HepG2 (cell line): ENCODE results near the gene COQ7. TPM values are rescaled to one million over a fixed set of nuclear protein-coding genes. Genes with fewer than 3 reads are reported as not detected.
A peak's percentile ranks its signal among the peaks of the same experiment; 100 is the strongest.

Experiments
- CBX2 ChIP-seq, 2 experiments: fragments of 200-600 bp in 1 of 2; sonication (generic); formaldehyde crosslinking in 1 of 2; IDR thresholded peaks; 2 replicates each; pipeline versions ENCODE4 v1.7.0 to v1.8.1; 2018 to 2022; ENCODE audit warnings: low read depth in 2 of 2, low read length in 1 of 2, mild to moderate bottlenecking in 1 of 2, missing genetic modification reagents in 1 of 2
- HNRNPLL ChIP-seq: fragments of 200-400 bp; formaldehyde crosslinking; IDR thresholded peaks from 2 replicates; pipeline ENCODE4 v1.6.1; 2017; ENCODE audit warnings: mild to moderate bottlenecking, low read depth, low read length; ENCODE audit not compliant: poor library complexity, severe bottlenecking
- JUND ChIP-seq: sonication (generic); formaldehyde crosslinking; IDR thresholded peaks from 2 replicates; pipeline ENCODE4 v1.8.0; 2022; ENCODE audit warnings: mild to moderate bottlenecking, missing genetic modification reagents
- NCOR1 ChIP-seq: fragments of 200-600 bp; sonication (generic); IDR thresholded peaks from 2 replicates; pipeline ENCODE4 v1.7.0; 2017; ENCODE audit warnings: antibody characterized with exemption, low read length, borderline replicate concordance
- POLR2A ChIP-seq, 2 experiments: IDR thresholded peaks; 2 replicates each; pipeline ENCODE4 v1.6.1; 2011; ENCODE audit warnings: low read depth in 2 of 2, low read length in 2 of 2, mild to moderate bottlenecking in 1 of 2, moderate library complexity in 1 of 2; ENCODE audit not compliant: insufficient read depth in 1 of 2
- RELA ChIP-seq: sonication (generic); formaldehyde crosslinking; IDR thresholded peaks from 2 replicates; pipeline ENCODE4 v1.4.0; 2020; ENCODE audit warnings: missing genetic modification reagents
- REPIN1 ChIP-seq: sonication (generic); formaldehyde crosslinking; IDR thresholded peaks from 2 replicates; pipeline ENCODE4 v1.8.0; 2022; ENCODE audit warnings: missing genetic modification reagents, low read depth, mild to moderate bottlenecking, borderline replicate concordance
- SAFB2 ChIP-seq: sonication (generic); formaldehyde crosslinking; IDR thresholded peaks from 2 replicates; pipeline ENCODE4 v1.5.1; 2020; ENCODE audit warnings: missing genetic modification reagents, low read depth, mild to moderate bottlenecking, borderline replicate concordance
- SALL1 ChIP-seq: sonication (generic); formaldehyde crosslinking; IDR thresholded peaks from 2 replicates; pipeline ENCODE4 v1.8.0; 2022; ENCODE audit warnings: mild to moderate bottlenecking, missing genetic modification reagents
- STAG1 ChIP-seq: sonication (generic); formaldehyde crosslinking; IDR thresholded peaks from 2 replicates; pipeline ENCODE4 v1.4.0; 2020; ENCODE audit warnings: missing genetic modification reagents
- ZNF33A ChIP-seq: sonication (generic); formaldehyde crosslinking; IDR thresholded peaks from 2 replicates; pipeline ENCODE4 v1.5.1; 2020; ENCODE audit warnings: missing genetic modification reagents, mild to moderate bottlenecking, moderate library complexity, borderline replicate concordance
- ZNF572 ChIP-seq: sonication (generic); formaldehyde crosslinking; IDR thresholded peaks from 2 replicates; pipeline ENCODE4 v1.5.1; 2020; ENCODE audit warnings: mild to moderate bottlenecking, missing genetic modification reagents
- ZNF737 ChIP-seq: sonication (generic); formaldehyde crosslinking; IDR thresholded peaks from 2 replicates; pipeline ENCODE4 v1.5.0; 2020; ENCODE audit warnings: missing genetic modification reagents, mild to moderate bottlenecking, borderline replicate concordance
- ZNF841 ChIP-seq: sonication (generic); formaldehyde crosslinking; IDR thresholded peaks from 2 replicates; pipeline ENCODE4 v1.8.1; 2023; ENCODE audit warnings: missing genetic modification reagents, borderline replicate concordance
- polyA plus RNA-seq, 8 experiments: library from polyadenylated mRNA; depleted of rRNA in 3 of 8; stranded (reverse) in 7 of 8; unstranded in 1 of 8; fragments of >200 nt; fragmentation: Illumina TruSeq in 4 of 8; extraction: Trizol in 4 of 8; gene quantifications; 2 replicates each; pipeline versions ENCODE4 v1.2.1 to v1.2.3, GENCODE V29; 2011 to 2016; ENCODE audit warnings: low read depth in 4 of 8, missing spikeins in 1 of 8, mixed read lengths in 1 of 8; ENCODE audit not compliant: insufficient read depth in 1 of 8
- total RNA-seq, 5 experiments: library from RNA; depleted of rRNA; stranded (reverse); fragments of >200 nt; fragmentation: Illumina TruSeq; extraction: Trizol; gene quantifications; 2 replicates each; pipeline ENCODE4 v1.2.3, GENCODE V29; 2016; ENCODE audit warnings: low read depth in 1 of 5
- TF ChIP-seq, protein P1 (sequence below): sonication (generic); formaldehyde crosslinking; IDR thresholded peaks from 2 replicates; pipeline ENCODE4 v1.5.1; 2020; ENCODE audit warnings: missing genetic modification reagents, mild to moderate bottlenecking, borderline replicate concordance
- TF ChIP-seq, protein P2 (sequence below): sonication (generic); formaldehyde crosslinking; IDR thresholded peaks from 2 replicates; pipeline ENCODE4 v1.8.1; 2023; ENCODE audit warnings: mild to moderate bottlenecking, moderate library complexity, missing genetic modification reagents
- TF ChIP-seq, protein P3 (sequence below): sonication (generic); formaldehyde crosslinking; IDR thresholded peaks from 2 replicates; pipeline ENCODE4 v1.4.0; 2020; ENCODE audit warnings: missing genetic modification reagents, borderline replicate concordance
- TF ChIP-seq, protein P4 (sequence below): sonication (generic); formaldehyde crosslinking; IDR thresholded peaks from 2 replicates; pipeline ENCODE4 v1.5.0; 2020; ENCODE audit warnings: mild to moderate bottlenecking, missing genetic modification reagents

Gene COQ7
- total and polyA plus RNA-seq, 2 of the 13 experiments (the other 11 are each of a cell fraction or from before 2014, with no cell fraction given): 20.1 to 45.7 TPM

DNA sequence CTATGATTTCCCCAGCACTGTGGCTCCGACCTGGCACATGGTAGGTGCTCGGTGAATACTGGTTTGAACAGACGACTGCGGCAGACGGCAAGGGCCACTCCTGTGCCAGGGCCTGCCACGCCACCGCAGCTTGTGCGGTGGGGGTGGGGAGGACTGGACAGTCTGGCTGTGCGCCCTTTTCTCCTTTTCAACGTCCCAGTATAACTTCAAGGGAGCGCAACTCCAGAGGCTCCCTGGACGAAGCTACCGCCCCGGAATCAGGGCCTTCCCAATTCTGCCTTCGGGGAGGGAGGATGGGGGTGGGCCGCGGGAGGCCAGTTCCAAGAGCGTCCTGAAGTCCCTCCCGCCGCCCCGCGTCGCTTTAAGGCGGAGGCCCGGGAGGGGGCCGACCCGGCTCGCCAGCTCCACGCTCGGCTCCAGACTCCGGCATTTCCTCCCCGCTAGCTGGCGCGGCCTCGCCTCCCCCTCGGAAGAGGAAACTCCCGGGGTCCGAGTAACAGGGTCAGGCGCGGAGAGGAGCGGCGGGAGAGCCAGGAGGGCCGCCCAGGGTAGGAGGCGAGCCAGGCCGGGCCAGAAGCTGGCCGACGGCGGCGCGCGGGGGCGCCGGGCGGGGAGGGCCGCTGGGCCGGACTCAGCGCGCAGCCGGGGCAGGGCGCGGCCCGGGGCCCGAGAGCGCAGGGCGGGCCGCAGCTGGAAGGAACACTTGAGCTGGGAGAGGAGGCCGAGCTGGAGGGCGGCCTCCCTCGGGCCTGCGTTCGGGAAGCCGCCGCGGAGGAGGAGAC lies 46.4 kb downstream of the COQ7 start, which contains the start of gene ITPRIPL2 (continued):
- TF ChIP-seq CBX2 (IDR thresholded peaks at IDR 0.05; ENCODE audit: low read depth, low read length) (no peak), CBX2 (CRISPR knock-in tag; IDR thresholded peaks at IDR 0.05; ENCODE audit: low read depth) (no peak), REPIN1 (CRISPR knock-in tag) (0 out of 2 replicates have a peak, but pooled peaks have one; percentile 32), NCOR1 (no peak), ZNF841 (CRISPR knock-in tag) (no peak), SAFB2 (CRISPR knock-in tag) (peak; percentile 20), JUND (CRISPR knock-in tag) (no peak; the same call in 1 of the 2 replicates), POLR2A (IDR thresholded peaks at IDR 0.05; ENCODE audit: insufficient read depth in 1 of 2, low read depth in 2 of 2, low read length in 2 of 2) (peak; percentile 77 to 79), SALL1 (CRISPR knock-in tag) (peak; percentile 72), STAG1 (CRISPR knock-in tag) (no peak; the same call in 1 of the 2 replicates), ZNF572 (CRISPR knock-in tag) (peak; percentile 70; the same call in 1 of the 2 replicates), ZNF33A (CRISPR knock-in tag) (no peak; the same call in 1 of the 2 replicates), ZNF737 (CRISPR knock-in tag) (no peak), HNRNPLL (peak; percentile 63), RELA (CRISPR knock-in tag) (no peak)
- TF ChIP-seq, protein P1, sequence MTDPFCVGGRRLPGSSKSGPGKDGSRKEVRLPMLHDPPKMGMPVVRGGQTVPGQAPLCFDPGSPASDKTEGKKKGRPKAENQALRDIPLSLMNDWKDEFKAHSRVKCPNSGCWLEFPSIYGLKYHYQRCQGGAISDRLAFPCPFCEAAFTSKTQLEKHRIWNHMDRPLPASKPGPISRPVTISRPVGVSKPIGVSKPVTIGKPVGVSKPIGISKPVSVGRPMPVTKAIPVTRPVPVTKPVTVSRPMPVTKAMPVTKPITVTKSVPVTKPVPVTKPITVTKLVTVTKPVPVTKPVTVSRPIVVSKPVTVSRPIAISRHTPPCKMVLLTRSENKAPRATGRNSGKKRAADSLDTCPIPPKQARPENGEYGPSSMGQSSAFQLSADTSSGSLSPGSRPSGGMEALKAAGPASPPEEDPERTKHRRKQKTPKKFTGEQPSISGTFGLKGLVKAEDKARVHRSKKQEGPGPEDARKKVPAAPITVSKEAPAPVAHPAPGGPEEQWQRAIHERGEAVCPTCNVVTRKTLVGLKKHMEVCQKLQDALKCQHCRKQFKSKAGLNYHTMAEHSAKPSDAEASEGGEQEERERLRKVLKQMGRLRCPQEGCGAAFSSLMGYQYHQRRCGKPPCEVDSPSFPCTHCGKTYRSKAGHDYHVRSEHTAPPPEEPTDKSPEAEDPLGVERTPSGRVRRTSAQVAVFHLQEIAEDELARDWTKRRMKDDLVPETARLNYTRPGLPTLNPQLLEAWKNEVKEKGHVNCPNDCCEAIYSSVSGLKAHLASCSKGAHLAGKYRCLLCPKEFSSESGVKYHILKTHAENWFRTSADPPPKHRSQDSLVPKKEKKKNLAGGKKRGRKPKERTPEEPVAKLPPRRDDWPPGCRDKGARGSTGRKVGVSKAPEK (CRISPR knock-in tag): peak; percentile 96; the same call in 1 of the 2 replicates
- TF ChIP-seq, protein P2, sequence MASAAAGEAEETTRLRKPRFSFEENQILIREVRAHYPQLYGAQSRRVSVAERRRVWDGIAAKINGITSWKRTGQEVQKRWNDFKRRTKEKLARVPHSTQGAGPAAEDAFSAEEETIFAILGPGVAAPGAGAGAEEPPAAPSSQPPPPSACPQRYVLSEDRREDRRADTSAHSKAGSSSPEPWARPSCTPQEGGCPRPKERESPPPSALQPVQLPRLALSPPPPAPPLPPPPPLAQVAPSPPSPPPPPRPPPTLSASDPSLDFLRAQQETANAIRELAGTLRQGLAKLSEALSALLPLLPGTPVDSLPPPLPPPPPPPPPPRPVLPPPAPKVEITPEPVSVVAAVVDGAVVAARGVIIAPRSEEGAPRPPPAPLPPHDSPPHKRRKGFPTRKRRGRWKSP (CRISPR knock-in tag): peak; percentile 68
- TF ChIP-seq, protein P3, sequence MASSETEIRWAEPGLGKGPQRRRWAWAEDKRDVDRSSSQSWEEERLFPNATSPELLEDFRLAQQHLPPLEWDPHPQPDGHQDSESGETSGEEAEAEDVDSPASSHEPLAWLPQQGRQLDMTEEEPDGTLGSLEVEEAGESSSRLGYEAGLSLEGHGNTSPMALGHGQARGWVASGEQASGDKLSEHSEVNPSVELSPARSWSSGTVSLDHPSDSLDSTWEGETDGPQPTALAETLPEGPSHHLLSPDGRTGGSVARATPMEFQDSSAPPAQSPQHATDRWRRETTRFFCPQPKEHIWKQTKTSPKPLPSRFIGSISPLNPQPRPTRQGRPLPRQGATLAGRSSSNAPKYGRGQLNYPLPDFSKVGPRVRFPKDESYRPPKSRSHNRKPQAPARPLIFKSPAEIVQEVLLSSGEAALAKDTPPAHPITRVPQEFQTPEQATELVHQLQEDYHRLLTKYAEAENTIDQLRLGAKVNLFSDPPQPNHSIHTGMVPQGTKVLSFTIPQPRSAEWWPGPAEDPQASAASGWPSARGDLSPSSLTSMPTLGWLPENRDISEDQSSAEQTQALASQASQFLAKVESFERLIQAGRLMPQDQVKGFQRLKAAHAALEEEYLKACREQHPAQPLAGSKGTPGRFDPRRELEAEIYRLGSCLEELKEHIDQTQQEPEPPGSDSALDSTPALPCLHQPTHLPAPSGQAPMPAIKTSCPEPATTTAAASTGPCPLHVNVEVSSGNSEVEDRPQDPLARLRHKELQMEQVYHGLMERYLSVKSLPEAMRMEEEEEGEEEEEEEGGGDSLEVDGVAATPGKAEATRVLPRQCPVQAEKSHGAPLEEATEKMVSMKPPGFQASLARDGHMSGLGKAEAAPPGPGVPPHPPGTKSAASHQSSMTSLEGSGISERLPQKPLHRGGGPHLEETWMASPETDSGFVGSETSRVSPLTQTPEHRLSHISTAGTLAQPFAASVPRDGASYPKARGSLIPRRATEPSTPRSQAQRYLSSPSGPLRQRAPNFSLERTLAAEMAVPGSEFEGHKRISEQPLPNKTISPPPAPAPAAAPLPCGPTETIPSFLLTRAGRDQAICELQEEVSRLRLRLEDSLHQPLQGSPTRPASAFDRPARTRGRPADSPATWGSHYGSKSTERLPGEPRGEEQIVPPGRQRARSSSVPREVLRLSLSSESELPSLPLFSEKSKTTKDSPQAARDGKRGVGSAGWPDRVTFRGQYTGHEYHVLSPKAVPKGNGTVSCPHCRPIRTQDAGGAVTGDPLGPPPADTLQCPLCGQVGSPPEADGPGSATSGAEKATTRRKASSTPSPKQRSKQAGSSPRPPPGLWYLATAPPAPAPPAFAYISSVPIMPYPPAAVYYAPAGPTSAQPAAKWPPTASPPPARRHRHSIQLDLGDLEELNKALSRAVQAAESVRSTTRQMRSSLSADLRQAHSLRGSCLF (CRISPR knock-in tag): no peak; the same call in 1 of the 2 replicates
- TF ChIP-seq, protein P4, sequence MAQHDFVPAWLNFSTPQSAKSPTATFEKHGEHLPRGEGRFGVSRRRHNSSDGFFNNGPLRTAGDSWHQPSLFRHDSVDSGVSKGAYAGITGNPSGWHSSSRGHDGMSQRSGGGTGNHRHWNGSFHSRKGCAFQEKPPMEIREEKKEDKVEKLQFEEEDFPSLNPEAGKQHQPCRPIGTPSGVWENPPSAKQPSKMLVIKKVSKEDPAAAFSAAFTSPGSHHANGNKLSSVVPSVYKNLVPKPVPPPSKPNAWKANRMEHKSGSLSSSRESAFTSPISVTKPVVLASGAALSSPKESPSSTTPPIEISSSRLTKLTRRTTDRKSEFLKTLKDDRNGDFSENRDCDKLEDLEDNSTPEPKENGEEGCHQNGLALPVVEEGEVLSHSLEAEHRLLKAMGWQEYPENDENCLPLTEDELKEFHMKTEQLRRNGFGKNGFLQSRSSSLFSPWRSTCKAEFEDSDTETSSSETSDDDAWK (CRISPR knock-in tag): no peak
